HUDEP-2 (cell line): ENCODE data around the gene ABLIM2.
A peak's percentile ranks its signal among the peaks of the same experiment; 100 is the strongest.

Experiments
- DNase-seq, 76 experiments: peaks; one replicate each; lab custom pipeline; 2025; ENCODE audit not compliant: unreplicated experiment in 76 of 76; lab: John Stamatoyannopoulos, UW

ABLIM2 gene

GRCh38 chr4:8194306-8195242 lies 36.0 kb upstream of the ABLIM2 start:
- no peak for DNase-seq

DNA sequence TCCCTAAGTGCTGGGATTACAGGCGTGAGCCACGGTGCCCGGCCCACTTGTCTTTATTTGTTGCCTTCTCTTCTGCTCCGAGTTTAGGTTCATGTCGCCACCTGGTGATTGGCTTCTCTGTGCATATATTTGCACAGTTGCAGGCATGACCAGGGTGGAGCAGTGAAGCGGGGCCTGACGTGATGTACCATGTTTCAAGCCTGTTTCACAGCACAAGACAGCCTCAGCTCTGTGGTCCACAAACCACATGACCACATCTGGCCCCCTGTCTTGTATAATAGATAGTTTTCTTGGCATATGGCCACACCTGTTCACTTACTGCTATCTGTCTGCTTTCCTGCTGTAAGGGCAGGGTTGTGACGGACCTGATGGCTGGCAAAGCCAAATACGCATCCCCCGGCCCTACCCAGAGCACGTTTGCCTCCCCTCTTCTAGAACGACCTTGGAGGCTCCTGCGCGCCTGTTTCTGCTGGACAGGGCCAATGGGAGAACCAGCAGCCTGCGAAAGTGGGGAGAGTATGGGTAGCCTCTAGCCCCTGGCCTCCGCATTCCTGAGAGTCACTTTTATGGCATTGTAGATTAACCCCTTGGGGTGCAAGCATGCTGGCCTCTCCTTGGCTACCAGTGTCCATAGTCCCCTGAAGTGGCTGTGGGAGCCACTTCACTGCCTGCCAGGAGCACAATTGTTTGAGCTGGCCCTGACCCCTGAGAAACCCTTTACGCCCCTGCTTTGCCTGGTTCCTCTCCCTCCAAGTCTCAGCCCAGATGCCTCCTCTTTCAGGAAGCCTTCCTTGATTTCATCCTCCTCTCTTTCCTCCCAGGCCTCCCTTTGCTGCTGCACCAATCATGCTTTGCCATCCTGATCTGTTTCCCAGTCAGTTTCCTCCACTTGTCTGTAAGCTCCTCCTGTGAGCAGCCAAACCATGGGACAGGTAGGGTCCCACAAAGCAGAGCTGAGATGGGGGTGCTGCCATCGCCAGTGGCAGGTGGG lies 34.4 kb upstream of the ABLIM2 start:
- peak in 10 of 76 experiments; percentile 2 to 27 (median 12) for DNase-seq

GRCh38 chr4:8191136-8191747 lies 32.6 kb upstream of the ABLIM2 start:
- peak in 4 of 76 experiments; percentile 1 to 9 (median 4) for DNase-seq

GRCh38 chr4:8189551-8190466 lies 31.2 kb upstream of the ABLIM2 start:
- no peak for DNase-seq

DNA sequence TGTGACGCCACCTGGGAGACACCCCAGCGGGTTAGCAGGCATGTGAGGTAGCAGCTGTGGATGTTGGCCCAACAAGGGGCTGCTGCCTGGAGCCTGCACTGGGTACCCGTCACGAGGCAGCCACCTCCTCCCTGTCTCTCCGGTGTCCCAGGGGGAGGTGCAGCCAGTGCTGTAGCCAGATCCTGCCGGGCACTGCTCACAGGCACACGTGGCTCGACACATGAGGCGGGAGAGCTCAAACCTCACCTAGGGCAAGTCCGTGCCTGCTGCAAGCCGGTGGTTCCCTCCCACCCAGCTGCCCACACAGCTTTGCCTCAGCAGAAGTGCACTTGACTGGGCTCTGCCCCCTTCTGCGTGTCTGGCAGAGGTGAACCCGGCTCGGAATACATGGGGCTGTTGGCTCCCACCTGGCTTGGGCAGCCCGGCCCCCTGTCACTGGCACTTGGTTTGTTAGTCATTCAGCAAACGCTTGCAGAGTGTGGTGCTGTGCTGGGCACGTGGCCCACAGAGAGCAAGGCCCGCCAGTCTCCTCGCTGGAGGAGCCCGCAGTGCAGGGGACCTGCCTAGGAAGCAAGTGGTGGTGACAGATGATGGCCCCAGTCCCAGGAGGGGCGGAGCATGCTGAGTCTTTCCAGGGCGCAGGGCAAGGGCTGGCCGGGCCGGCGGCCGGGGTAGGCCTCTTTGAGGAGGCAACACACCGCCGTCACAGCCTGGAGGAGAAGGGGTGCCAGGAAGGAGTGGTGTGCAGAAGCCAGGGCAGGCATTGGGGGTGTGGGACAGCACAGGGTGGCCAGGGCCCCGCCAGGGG lies 30.3 kb upstream of the ABLIM2 start:
- no peak for DNase-seq

GRCh38 chr4:8188085-8188484 lies 29.5 kb upstream of the ABLIM2 start:
- DNase-seq: no peak

- no peak for DNase-seq
These were observed 27.3 kb upstream of the ABLIM2 start for GRCh38 chr4:8185930-8186329.

GRCh38 chr4:8185295-8185694 lies 26.7 kb upstream of the ABLIM2 start:
- no peak for DNase-seq

DNA sequence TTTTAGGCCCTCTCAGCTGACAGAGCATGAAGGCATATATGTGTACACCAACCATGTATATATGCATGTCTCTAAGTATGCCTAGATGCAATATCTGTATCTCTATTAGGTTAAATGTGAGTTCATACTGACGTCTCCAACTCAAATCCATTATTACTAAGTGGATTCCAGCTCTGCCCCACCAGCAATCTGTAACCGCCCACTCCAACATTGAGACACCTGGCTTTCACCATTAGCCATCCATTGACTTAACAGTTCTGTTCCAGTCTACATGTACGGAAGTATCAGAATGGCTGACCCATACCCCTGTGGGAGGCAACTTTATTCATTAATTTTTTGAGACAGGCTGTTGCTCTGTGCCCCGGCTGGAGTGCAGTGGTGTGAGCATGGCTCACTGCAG lies 25.4 kb upstream of the ABLIM2 start:
- no peak for DNase-seq

- peak in 45 of 76 experiments; percentile 0 to 66 (median 21) for DNase-seq
These were observed 24.5 kb upstream of the ABLIM2 start for GRCh38 chr4:8182858-8183725.

- DNase-seq: no peak
These were observed 23.7 kb upstream of the ABLIM2 start for GRCh38 chr4:8182294-8182693.

GRCh38 chr4:8181844-8182243 lies 23.2 kb upstream of the ABLIM2 start:
- DNase-seq: no peak

GRCh38 chr4:8181119-8181518 lies 22.5 kb upstream of the ABLIM2 start:
- no peak for DNase-seq

DNA sequence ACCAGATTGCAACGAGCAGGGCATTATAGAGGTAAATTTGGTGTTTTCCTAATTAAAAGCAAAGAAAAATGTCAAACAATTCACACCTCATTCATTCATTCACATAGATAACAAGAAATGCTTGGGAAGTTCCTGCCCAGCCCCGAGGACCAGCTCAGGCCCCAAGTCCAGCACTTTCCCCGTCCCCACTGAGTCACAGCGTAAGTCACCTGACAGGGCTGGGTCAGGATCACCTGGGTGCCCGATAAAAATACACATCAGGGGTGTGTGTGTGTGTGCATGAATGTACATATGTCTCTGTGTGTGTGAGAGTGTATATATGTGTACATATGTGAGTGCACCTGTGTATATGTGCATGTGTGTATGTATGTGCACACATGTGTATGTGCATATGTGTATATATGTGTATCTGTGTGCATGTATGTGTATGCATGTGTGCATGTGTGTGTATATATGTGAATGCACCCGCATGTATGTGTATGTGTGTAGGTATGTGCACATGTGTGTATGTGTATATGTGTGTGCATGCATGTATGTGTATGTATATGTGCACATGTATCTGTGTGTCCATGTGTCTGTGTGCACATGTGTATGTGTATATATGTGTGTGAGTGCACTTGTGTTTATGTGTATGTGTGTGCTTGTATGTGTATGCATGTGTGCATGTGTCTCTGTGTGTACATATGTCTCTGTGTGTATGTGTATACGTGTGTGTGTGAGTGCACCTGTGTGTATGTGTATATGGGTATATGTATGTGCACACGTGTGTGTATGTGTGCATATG lies 21.9 kb upstream of the ABLIM2 start:
- no peak for DNase-seq

GRCh38 chr4:8179771-8180170 lies 21.2 kb upstream of the ABLIM2 start:
- no peak for DNase-seq

- no peak for DNase-seq
These were observed 20.5 kb upstream of the ABLIM2 start for GRCh38 chr4:8179074-8179473.

- DNase-seq: no peak
These were observed 19.3 kb upstream of the ABLIM2 start for GRCh38 chr4:8177956-8178355.
